Esophagus squamous epithelium (tissue), 5 donors: ENCODE data around the gene NFIB. TPM values are rescaled to one million over a fixed set of nuclear protein-coding genes. Genes with fewer than 3 reads are reported as not detected.

Source experiments
- DNase-seq: peaks from one replicate; lab custom pipeline; 2025; lab: John Stamatoyannopoulos, UW
- H3K27ac ChIP-seq, 4 donors: fragments of 200-600 bp; sonication (generic); one replicate each; pipeline ENCODE4 v1.5.1; 2016 to 2019; ENCODE audit warnings: mild to moderate bottlenecking in 1 of 4
- H3K27me3 ChIP-seq, 4 donors: fragments of 200-600 bp; sonication (generic); 1 replicate in 3 of 4; 2 replicates in 1 of 4; pipeline versions ENCODE4 v1.5.1 to v1.6.0; 2017 to 2021; ENCODE audit warnings: antibody characterized with exemption in 1 of 4
- H3K36me3 ChIP-seq, 3 donors: fragments of 200-600 bp; sonication (generic); one replicate each; pipeline ENCODE4 v1.5.1; 2016 to 2019
- H3K4me1 ChIP-seq, 3 donors: fragments of 200-600 bp; sonication (generic); one replicate each; pipeline ENCODE4 v1.5.1; 2017 to 2019
- H3K4me3 ChIP-seq, 4 donors: fragments of 200-600 bp; sonication (generic); 1 replicate in 3 of 4; 2 replicates in 1 of 4; pipeline ENCODE4 v1.5.1; 2016 to 2019; ENCODE audit warnings: mild to moderate bottlenecking in 2 of 4, moderate library complexity in 1 of 4
- H3K9me3 ChIP-seq, 3 donors: fragments of 200-600 bp; sonication (generic); one replicate each; pipeline ENCODE4 v1.5.1; 2016 to 2019
- CTCF ChIP-seq, 6 experiments: fragments of 450-650 bp in 4 of 6; fragments of 200-600 bp in 2 of 6; sonication (generic) in 2 of 6; IDR thresholded peaks; one replicate each; pipeline ENCODE4 v1.5.1; 2016 to 2019; ENCODE audit warnings: antibody characterized with exemption in 6 of 6, mild to moderate bottlenecking in 4 of 6, moderate library complexity in 4 of 6
- POLR2A ChIP-seq, 4 donors: fragments of 450-650 bp; IDR thresholded peaks; one replicate each; pipeline ENCODE4 v1.6.1; 2017; ENCODE audit warnings: antibody characterized with exemption in 4 of 4, mild to moderate bottlenecking in 4 of 4, moderate library complexity in 3 of 4
- WGBS, 2 donors: methylation state at CpG; one replicate each; pipeline ENCODE4 v1.1.5; 2018; 5-methylcytosine and 5-hydroxymethylcytosine counted together
- intact Hi-C: fragments of 100-400 bp; cut with DNase I; formaldehyde crosslinking; loops from one replicate; pipeline ENCODE4 v1.15.0; 2022
- total RNA-seq, 4 donors: library from RNA; depleted of rRNA; stranded (reverse); fragments of >200 nt; gene quantifications; one replicate each; pipeline ENCODE4 v1.1.0, GENCODE V29; 2016
- donor health status: DM: yes; HTN: yes; CAD: no.

The NFIB gene
- total RNA-seq, 4 donors from 2014 or later, result 16.8 to 38.1 (median 23.0) TPM

- Histone ChIP-seq H3K4me1 (peaks cover 0 to 27% (median 0%) of the 10 kb centered on the region in 3 donors), H3K9me3 (no peaks in the 10 kb centered on the region), H3K36me3 (no peaks in the 10 kb centered on the region), H3K27me3 (no peaks in the 10 kb centered on the region), H3K27ac (no peak overlapping the region), H3K4me3 (no peak overlapping the region)
- no peak for DNase-seq
- WGBS, 2 donors, result 51 to 54% methylated on average over 6 of the region's 6 CpGs
- no peak for TF ChIP-seq POLR2A (IDR thresholded peaks at IDR 0.05)
- TF ChIP-seq CTCF (IDR thresholded peaks at IDR 0.05), result no peak
- intact Hi-C loops, result no loop called here
These were observed 157.9 kb downstream of the NFIB start for GRCh38 chr9:14156046-14156445.

- DNase-seq, result no peak
- WGBS, 2 donors, result 58 to 79% methylated on average over 1 of the region's 1 CpG
- Histone ChIP-seq H3K4me3 (no peak overlapping the region), H3K9me3 (no peaks in the 10 kb centered on the region), H3K36me3 (no peaks in the 10 kb centered on the region), H3K27ac (no peak overlapping the region), H3K4me1 (peaks cover 0 to 27% (median 0%) of the 10 kb centered on the region in 3 donors), H3K27me3 (no peaks in the 10 kb centered on the region)
- intact Hi-C loops, result no loop called here
- TF ChIP-seq POLR2A (IDR thresholded peaks at IDR 0.05) (no peak), CTCF (IDR thresholded peaks at IDR 0.05) (no peak)
These were observed 158.7 kb downstream of the NFIB start for GRCh38 chr9:14155237-14155636.

GRCh38 chr9:14153310-14153720 is 160.6 kb downstream of the NFIB start:
- H3K9me3 ChIP-seq, result no peaks in the 10 kb centered on the region
- H3K27ac ChIP-seq, result no peak overlapping the region
- no peaks in the 10 kb centered on the region for H3K27me3 ChIP-seq
- H3K36me3 ChIP-seq, result no peaks in the 10 kb centered on the region
- no peak for DNase-seq
- TF ChIP-seq POLR2A (IDR thresholded peaks at IDR 0.05), result no peak
- TF ChIP-seq CTCF (IDR thresholded peaks at IDR 0.05), result no peak
- WGBS, 2 donors, result 72 to 79% methylated on average over 3 of the region's 3 CpGs
- intact Hi-C loops, result no loop called here
- H3K4me1 ChIP-seq, result peaks cover 0 to 17% (median 0%) of the 10 kb centered on the region in 3 donors
- H3K4me3 ChIP-seq, result no peak overlapping the region

GRCh38 chr9:14151451-14151850 is 162.5 kb downstream of the NFIB start:
- intact Hi-C loops, result no loop called here
- WGBS, 2 donors, result 67 to 73% methylated on average over 3 of the region's 3 CpGs
- Histone ChIP-seq H3K4me1 (peaks cover 0 to 15% (median 0%) of the 10 kb centered on the region in 3 donors), H3K4me3 (no peak overlapping the region), H3K36me3 (no peaks in the 10 kb centered on the region), H3K27ac (no peak overlapping the region), H3K27me3 (no peaks in the 10 kb centered on the region), H3K9me3 (no peaks in the 10 kb centered on the region)
- DNase-seq, result no peak
- TF ChIP-seq CTCF (IDR thresholded peaks at IDR 0.05) (no peak), POLR2A (IDR thresholded peaks at IDR 0.05) (no peak)

- TF ChIP-seq POLR2A (IDR thresholded peaks at IDR 0.05), result no peak
- no peak for TF ChIP-seq CTCF (IDR thresholded peaks at IDR 0.05)
- no peaks in the 10 kb centered on the region for H3K9me3 ChIP-seq
- no peaks in the 10 kb centered on the region for H3K27me3 ChIP-seq
- no peak overlapping the region for H3K4me3 ChIP-seq
- WGBS, 2 donors, result 62 to 70% methylated on average over 3 of the region's 3 CpGs
- H3K4me1 ChIP-seq, result no peaks in the 10 kb centered on the region
- peaks cover 0 to 13% (median 0%) of the 10 kb centered on the region in 3 donors for H3K36me3 ChIP-seq
- intact Hi-C loops, result no loop called here
- DNase-seq, result no peak
- H3K27ac ChIP-seq, result no peak overlapping the region
These were observed 165.3 kb downstream of the NFIB start for GRCh38 chr9:14148501-14149103.
